ENCODE results near the gene MTA2.
A peak's percentile ranks its signal among the peaks of the same experiment; 100 is the strongest.
"Not testable (repeated sequence)": the region's sequence is repeated elsewhere in the genome, so short reads cannot be mapped to it uniquely, and the experiment has no call there.

MTA2 gene

GRCh38 chr11:62632492-62632891 is 30.8 kb upstream of the MTA2 start:
- no peak overlapping the region for H3K9ac ChIP-seq (ENCODE audit: low read depth, low read length)
- no peaks in the 10 kb centered on the region for H3K4me1 ChIP-seq (ENCODE audit: insufficient read depth, low read length)
- peaks cover 98% of the 10 kb centered on the region for H3K36me3 ChIP-seq (ENCODE audit: insufficient read depth, low read length)
- H3K27me3 ChIP-seq (ENCODE audit: insufficient read depth, low read length), result no peaks in the 10 kb centered on the region
- 97% methylated on average over 6 of the region's 6 CpGs for WGBS
- H3K4me3 ChIP-seq (ENCODE audit: low read length), result no peak overlapping the region
- H3K27ac ChIP-seq (ENCODE audit: low read depth, low read length), result no peak overlapping the region
- H3K9me3 ChIP-seq (ENCODE audit: insufficient read depth, low read depth, low read length), result no peaks in the 10 kb centered on the region

GRCh38 chr11:62627713-62628112 is 26.0 kb upstream of the MTA2 start:
- Histone ChIP-seq H3K9ac (ENCODE audit: low read depth, low read length) (no peak overlapping the region), H3K9me3 (ENCODE audit: insufficient read depth, low read depth, low read length) (no peaks in the 10 kb centered on the region), H3K27ac (ENCODE audit: low read depth, low read length) (no peak overlapping the region), H3K4me3 (ENCODE audit: low read length) (no peak overlapping the region), H3K27me3 (ENCODE audit: insufficient read depth, low read length) (no peaks in the 10 kb centered on the region), H3K36me3 (ENCODE audit: insufficient read depth, low read length) (peaks cover 78% of the 10 kb centered on the region), H3K4me1 (ENCODE audit: insufficient read depth, low read length) (no peaks in the 10 kb centered on the region)
- WGBS, result 92% methylated on average over 3 of the region's 3 CpGs

- Histone ChIP-seq H3K4me3 (ENCODE audit: low read length) (peak overlapping the region; percentile 93), H3K9ac (ENCODE audit: low read depth, low read length) (peak overlapping the region; percentile 21), H3K36me3 (ENCODE audit: insufficient read depth, low read length) (peaks cover 27% of the 10 kb centered on the region), H3K27ac (ENCODE audit: low read depth, low read length) (peak overlapping the region; percentile 91), H3K9me3 (ENCODE audit: insufficient read depth, low read depth, low read length) (no peaks in the 10 kb centered on the region), H3K27me3 (ENCODE audit: insufficient read depth, low read length) (no peaks in the 10 kb centered on the region), H3K4me1 (ENCODE audit: insufficient read depth, low read length) (peaks cover 10% of the 10 kb centered on the region; the same call in 1 of the 2 replicates)
- 87% methylated on average over 6 of the region's 7 CpGs for WGBS
Observed at GRCh38 chr11:62622476-62623089, 20.9 kb upstream of the MTA2 start.

- Histone ChIP-seq H3K4me3 (ENCODE audit: low read length) (peak within 1 kb of the TSS; percentile 93), H3K27ac (ENCODE audit: low read depth, low read length) (peak within 1 kb of the TSS; percentile 91), H3K9me3 (ENCODE audit: insufficient read depth, low read depth, low read length) (no peaks in the 10 kb centered on the region), H3K9ac (ENCODE audit: low read depth, low read length) (peak within 1 kb of the TSS; percentile 87), H3K36me3 (ENCODE audit: insufficient read depth, low read length) (peaks cover 20% of the 10 kb centered on the region), H3K27me3 (ENCODE audit: insufficient read depth, low read length) (no peaks in the 10 kb centered on the region), H3K4me1 (ENCODE audit: insufficient read depth, low read length) (peaks cover 10% of the 10 kb centered on the region; the same call in 1 of the 2 replicates)
- 3% methylated on average over 77 of the region's 77 CpGs for WGBS
Observed at GRCh38 chr11:62621567-62622470, 20.2 kb upstream of the MTA2 start, which contains the start of gene B3GAT3. Gene B3GAT3 (minus strand): TSS chr11:62621986. CDS start chr11:62621947, 39 bp downstream.

GRCh38 chr11:62621027-62621566 is 19.4 kb upstream of the MTA2 start:
- WGBS, result 30% methylated on average over 6 of the region's 8 CpGs

GRCh38 chr11:62616957-62617356 is 15.3 kb upstream of the MTA2 start:
- not testable (repeated sequence) for H3K4me3 ChIP-seq (ENCODE audit: low read length); H3K27ac ChIP-seq (ENCODE audit: low read depth, low read length); H3K4me1 ChIP-seq (ENCODE audit: insufficient read depth, low read length); H3K9me3 ChIP-seq (ENCODE audit: insufficient read depth, low read depth, low read length); H3K36me3 ChIP-seq (ENCODE audit: insufficient read depth, low read length); H3K9ac ChIP-seq (ENCODE audit: low read depth, low read length); H3K27me3 ChIP-seq (ENCODE audit: insufficient read depth, low read length)
- 95% methylated on average over 12 of the region's 14 CpGs for WGBS

More at GRCh38 chr11:62621027-62621566, 19.4 kb upstream of the MTA2 start:
- H3K4me1 ChIP-seq (ENCODE audit: insufficient read depth, low read length), result peaks cover 10% of the 10 kb centered on the region; the same call in 1 of the 2 replicates
- no peaks in the 10 kb centered on the region for H3K9me3 ChIP-seq (ENCODE audit: insufficient read depth, low read depth, low read length)
- no peaks in the 10 kb centered on the region for H3K27me3 ChIP-seq (ENCODE audit: insufficient read depth, low read length)
- H3K27ac ChIP-seq (ENCODE audit: low read depth, low read length), result peak overlapping the region; percentile 91
- peak overlapping the region; percentile 93 for H3K4me3 ChIP-seq (ENCODE audit: low read length)
- peaks cover 17% of the 10 kb centered on the region for H3K36me3 ChIP-seq (ENCODE audit: insufficient read depth, low read length)
- peak overlapping the region; percentile 87 for H3K9ac ChIP-seq (ENCODE audit: low read depth, low read length)

- Histone ChIP-seq H3K9ac (ENCODE audit: low read depth, low read length) (no peak overlapping the region), H3K27ac (ENCODE audit: low read depth, low read length) (no peak overlapping the region), H3K36me3 (ENCODE audit: insufficient read depth, low read length) (peaks cover 7% of the 10 kb centered on the region; the same call in 1 of the 2 replicates), H3K4me1 (ENCODE audit: insufficient read depth, low read length) (peaks cover 6% of the 10 kb centered on the region; the same call in 1 of the 2 replicates), H3K4me3 (ENCODE audit: low read length) (no peak overlapping the region), H3K27me3 (ENCODE audit: insufficient read depth, low read length) (peaks cover 10% of the 10 kb centered on the region; the same call in 1 of the 2 replicates), H3K9me3 (ENCODE audit: insufficient read depth, low read depth, low read length) (no peaks in the 10 kb centered on the region)
- WGBS, result 96% methylated on average over 7 of the region's 7 CpGs
Observed at GRCh38 chr11:62615521-62615920, 13.9 kb upstream of the MTA2 start.

- H3K27ac ChIP-seq (ENCODE audit: low read depth, low read length), result no peak overlapping the region
- no peaks in the 10 kb centered on the region for H3K9me3 ChIP-seq (ENCODE audit: insufficient read depth, low read depth, low read length)
- no peak overlapping the region for H3K9ac ChIP-seq (ENCODE audit: low read depth, low read length)
- H3K4me3 ChIP-seq (ENCODE audit: low read length), result no peak overlapping the region
- H3K27me3 ChIP-seq (ENCODE audit: insufficient read depth, low read length), result peaks cover 10% of the 10 kb centered on the region; the same call in 1 of the 2 replicates
- WGBS, result 75% methylated on average over 8 of the region's 8 CpGs
- H3K36me3 ChIP-seq (ENCODE audit: insufficient read depth, low read length), result peaks cover 7% of the 10 kb centered on the region; the same call in 1 of the 2 replicates
- peaks cover 5% of the 10 kb centered on the region; the same call in 1 of the 2 replicates for H3K4me1 ChIP-seq (ENCODE audit: insufficient read depth, low read length)
Observed at GRCh38 chr11:62614275-62614674, 12.6 kb upstream of the MTA2 start.

GRCh38 chr11:62613291-62613778 is 11.7 kb upstream of the MTA2 start:
- Histone ChIP-seq H3K9ac (ENCODE audit: low read depth, low read length) (no peak overlapping the region), H3K36me3 (ENCODE audit: insufficient read depth, low read length) (peaks cover 7% of the 10 kb centered on the region; the same call in 1 of the 2 replicates), H3K27ac (ENCODE audit: low read depth, low read length) (no peak overlapping the region), H3K4me1 (ENCODE audit: insufficient read depth, low read length) (peaks cover 5% of the 10 kb centered on the region; the same call in 1 of the 2 replicates), H3K4me3 (ENCODE audit: low read length) (peak overlapping the region; percentile 31), H3K27me3 (ENCODE audit: insufficient read depth, low read length) (peaks cover 10% of the 10 kb centered on the region; the same call in 1 of the 2 replicates), H3K9me3 (ENCODE audit: insufficient read depth, low read depth, low read length) (no peaks in the 10 kb centered on the region)
- WGBS, result 84% methylated on average over 15 of the region's 15 CpGs

- Histone ChIP-seq H3K9me3 (ENCODE audit: insufficient read depth, low read depth, low read length) (no peaks in the 10 kb centered on the region), H3K27me3 (ENCODE audit: insufficient read depth, low read length) (peaks cover 10% of the 10 kb centered on the region; the same call in 1 of the 2 replicates), H3K36me3 (ENCODE audit: insufficient read depth, low read length) (peaks cover 7% of the 10 kb centered on the region; the same call in 1 of the 2 replicates), H3K4me1 (ENCODE audit: insufficient read depth, low read length) (peaks cover 5% of the 10 kb centered on the region; the same call in 1 of the 2 replicates), H3K27ac (ENCODE audit: low read depth, low read length) (no peak within 1 kb of the TSS), H3K9ac (ENCODE audit: low read depth, low read length) (peak within 1 kb of the TSS; percentile 39; the same call in 1 of the 2 replicates), H3K4me3 (ENCODE audit: low read length) (peak within 1 kb of the TSS; percentile 66)
- WGBS, result 4% methylated on average over 87 of the region's 91 CpGs
Observed at GRCh38 chr11:62612366-62613290, 11.0 kb upstream of the MTA2 start, which contains the start of the genes EML3 and ROM1. Gene EML3 (minus strand): TSS chr11:62612775. CDS start chr11:62612457, 318 bp downstream. Gene ROM1 (plus strand): TSS chr11:62613257. CDS start chr11:62613282, 25 bp downstream.

Data from HUES64 (cell line).